HUES64 (cell line): ENCODE data around the gene CRB1. TPM values are rescaled to one million over a fixed set of nuclear protein-coding genes. Genes with fewer than 3 reads are reported as not detected.

Source experiments
- H3K27ac ChIP-seq: 2 replicates; pipeline ENCODE4 v1.7.0; 2013; ENCODE audit warnings: low read depth, low read length, inconsistent platforms
- H3K27me3 ChIP-seq: 2 replicates; pipeline ENCODE4 v1.6.1; 2013; ENCODE audit warnings: mild to moderate bottlenecking, low read length; ENCODE audit not compliant: insufficient read depth
- H3K36me3 ChIP-seq: 2 replicates; pipeline ENCODE4 v1.6.1; 2013; ENCODE audit warnings: mild to moderate bottlenecking, low read length; ENCODE audit not compliant: insufficient read depth
- H3K4me1 ChIP-seq: 2 replicates; pipeline ENCODE4 v1.6.1; 2013; ENCODE audit warnings: mild to moderate bottlenecking, low read length, moderate library complexity; ENCODE audit not compliant: insufficient read depth
- H3K4me3 ChIP-seq: 2 replicates; pipeline ENCODE4 v1.5.1; 2013; ENCODE audit warnings: mild to moderate bottlenecking, low read length, moderate library complexity
- H3K9ac ChIP-seq: 2 replicates; pipeline ENCODE4 v1.6.1; 2013; ENCODE audit warnings: mild to moderate bottlenecking, low read depth, low read length
- H3K9me3 ChIP-seq: 2 replicates; pipeline ENCODE4 v1.6.1; 2013; ENCODE audit warnings: low read depth, low read length; ENCODE audit not compliant: insufficient read depth
- WGBS: fragments of 150-250, 120-280 bp; methylation state at CpG from one replicate; pipeline ENCODE4 v1.1.7; 2013; ENCODE audit warnings: missing lambda C conversion rate; 5-methylcytosine and 5-hydroxymethylcytosine counted together
- polyA plus RNA-seq, 2 experiments: library from polyadenylated mRNA; stranded (reverse); fragments of 50-300 nt; gene quantifications; one replicate each; pipeline ENCODE4 v1.2.3, GENCODE V29; 2013

CRB1 gene
- 0.15 TPM for polyA plus RNA-seq (2013, experiment 1 of 2)
- 0.76 TPM for polyA plus RNA-seq (2013, experiment 2 of 2)

GRCh38 chr1:197268012-197268411 is at the start of gene CRB1:
TSS of gene CRB1 (plus strand) at chr1:197268252. CDS start at chr1:197268413, 161 bp downstream.
- Histone ChIP-seq H3K4me3 (0 out of 2 replicates have a peak within 1 kb of the TSS, but pooled peaks have one; percentile 5), H3K9ac (no peak within 1 kb of the TSS), H3K27ac (no peak within 1 kb of the TSS), H3K36me3 (no peaks in the 10 kb centered on the region), H3K4me1 (no peaks in the 10 kb centered on the region), H3K9me3 (no peaks in the 10 kb centered on the region), H3K27me3 (no peaks in the 10 kb centered on the region)
- 59% methylated on average over 4 of the region's 4 CpGs for WGBS

GRCh38 chr1:197218857-197219256 is 49.2 kb upstream of the CRB1 start:
- Histone ChIP-seq H3K4me1 (no peaks in the 10 kb centered on the region), H3K4me3 (no peak overlapping the region), H3K27me3 (no peaks in the 10 kb centered on the region), H3K36me3 (no peaks in the 10 kb centered on the region), H3K9me3 (no peaks in the 10 kb centered on the region), H3K27ac (no peak overlapping the region), H3K9ac (no peak overlapping the region)

- no peaks in the 10 kb centered on the region for H3K4me1 ChIP-seq
- H3K27me3 ChIP-seq: no peaks in the 10 kb centered on the region
- H3K36me3 ChIP-seq: no peaks in the 10 kb centered on the region
- H3K9ac ChIP-seq: no peak overlapping the region
- no peak overlapping the region for H3K27ac ChIP-seq
- no peaks in the 10 kb centered on the region for H3K9me3 ChIP-seq
- 95% methylated on average over 21 of the region's 21 CpGs for WGBS
- H3K4me3 ChIP-seq: no peak overlapping the region
These were observed 45.9 kb upstream of the CRB1 start for GRCh38 chr1:197222025-197222685.

GRCh38 chr1:197222780-197223179 is 45.3 kb upstream of the CRB1 start:
- Histone ChIP-seq H3K4me3 (no peak overlapping the region), H3K9ac (no peak overlapping the region), H3K4me1 (no peaks in the 10 kb centered on the region), H3K27ac (no peak overlapping the region), H3K9me3 (no peaks in the 10 kb centered on the region), H3K27me3 (no peaks in the 10 kb centered on the region), H3K36me3 (no peaks in the 10 kb centered on the region)
- 88% methylated on average over 2 of the region's 2 CpGs for WGBS

GRCh38 chr1:197224160-197224559 is 43.9 kb upstream of the CRB1 start:
- no peaks in the 10 kb centered on the region for H3K9me3 ChIP-seq
- no peaks in the 10 kb centered on the region for H3K4me1 ChIP-seq
- H3K9ac ChIP-seq: no peak overlapping the region
- H3K27me3 ChIP-seq: no peaks in the 10 kb centered on the region
- H3K4me3 ChIP-seq: no peak overlapping the region
- no peak overlapping the region for H3K27ac ChIP-seq
- WGBS: 100% methylated on average over 1 of the region's 1 CpG
- H3K36me3 ChIP-seq: no peaks in the 10 kb centered on the region

- Histone ChIP-seq H3K27me3 (no peaks in the 10 kb centered on the region), H3K4me3 (no peak overlapping the region), H3K9ac (no peak overlapping the region), H3K36me3 (no peaks in the 10 kb centered on the region), H3K27ac (no peak overlapping the region), H3K4me1 (peaks cover 6% of the 10 kb centered on the region), H3K9me3 (no peaks in the 10 kb centered on the region)
- WGBS: 95% methylated on average over 5 of the region's 5 CpGs
These were observed 42.4 kb upstream of the CRB1 start for GRCh38 chr1:197225611-197226010.

GRCh38 chr1:197234581-197234980 is 33.5 kb upstream of the CRB1 start:
- no peaks in the 10 kb centered on the region for H3K27me3 ChIP-seq
- peaks cover 4% of the 10 kb centered on the region for H3K4me1 ChIP-seq
- H3K9me3 ChIP-seq: no peaks in the 10 kb centered on the region
- no peak overlapping the region for H3K4me3 ChIP-seq
- H3K9ac ChIP-seq: no peak overlapping the region
- H3K36me3 ChIP-seq: no peaks in the 10 kb centered on the region
- H3K27ac ChIP-seq: no peak overlapping the region
- WGBS: 96% methylated on average over 1 of the region's 1 CpG

- H3K36me3 ChIP-seq: no peaks in the 10 kb centered on the region
- H3K4me3 ChIP-seq: no peak overlapping the region
- WGBS: 90% methylated on average over 2 of the region's 2 CpGs
- H3K27me3 ChIP-seq: no peaks in the 10 kb centered on the region
- H3K9me3 ChIP-seq: no peaks in the 10 kb centered on the region
- H3K9ac ChIP-seq: no peak overlapping the region
- H3K4me1 ChIP-seq: no peaks in the 10 kb centered on the region; the same call in 1 of the 2 replicates
- no peak overlapping the region for H3K27ac ChIP-seq
These were observed 32.7 kb upstream of the CRB1 start for GRCh38 chr1:197235355-197235754.

- H3K9me3 ChIP-seq: no peaks in the 10 kb centered on the region
- H3K4me1 ChIP-seq: no peaks in the 10 kb centered on the region
- H3K36me3 ChIP-seq: no peaks in the 10 kb centered on the region
- no peak overlapping the region for H3K4me3 ChIP-seq
- WGBS: 73% methylated on average over 1 of the region's 1 CpG
- no peak overlapping the region for H3K9ac ChIP-seq
- no peaks in the 10 kb centered on the region for H3K27me3 ChIP-seq
- no peak overlapping the region for H3K27ac ChIP-seq
These were observed 20.6 kb upstream of the CRB1 start for GRCh38 chr1:197247465-197247864.

- 91% methylated on average over 2 of the region's 2 CpGs for WGBS
- no peaks in the 10 kb centered on the region for H3K9me3 ChIP-seq
- H3K4me1 ChIP-seq: peaks cover 4% of the 10 kb centered on the region
- H3K36me3 ChIP-seq: no peaks in the 10 kb centered on the region
- no peaks in the 10 kb centered on the region for H3K27me3 ChIP-seq
- H3K27ac ChIP-seq: no peak overlapping the region
- no peak overlapping the region for H3K9ac ChIP-seq
- no peak overlapping the region for H3K4me3 ChIP-seq
These were observed 18.7 kb upstream of the CRB1 start for GRCh38 chr1:197249324-197249723.

- WGBS: 73% methylated on average over 2 of the region's 2 CpGs
- Histone ChIP-seq H3K9ac (no peak overlapping the region), H3K9me3 (no peaks in the 10 kb centered on the region), H3K4me3 (no peak overlapping the region), H3K27me3 (no peaks in the 10 kb centered on the region), H3K36me3 (no peaks in the 10 kb centered on the region), H3K27ac (no peak overlapping the region), H3K4me1 (peaks cover 4% of the 10 kb centered on the region)
These were observed 17.4 kb upstream of the CRB1 start for GRCh38 chr1:197250616-197251015.

GRCh38 chr1:197252973-197253372 is 15.1 kb upstream of the CRB1 start:
- H3K36me3 ChIP-seq: no peaks in the 10 kb centered on the region
- H3K9ac ChIP-seq: no peak overlapping the region
- 81% methylated on average over 3 of the region's 4 CpGs for WGBS
- no peaks in the 10 kb centered on the region for H3K27me3 ChIP-seq
- H3K4me1 ChIP-seq: peaks cover 4% of the 10 kb centered on the region
- no peaks in the 10 kb centered on the region for H3K9me3 ChIP-seq
- no peak overlapping the region for H3K4me3 ChIP-seq
- H3K27ac ChIP-seq: no peak overlapping the region
